ENCODE results near the gene CEP152. TPM values are rescaled to one million over a fixed set of nuclear protein-coding genes. Genes with fewer than 3 reads are reported as not detected.

The CEP152 gene
- polyA plus RNA-seq, 1 donor from 2014 or later: 1.3 TPM

DNA sequence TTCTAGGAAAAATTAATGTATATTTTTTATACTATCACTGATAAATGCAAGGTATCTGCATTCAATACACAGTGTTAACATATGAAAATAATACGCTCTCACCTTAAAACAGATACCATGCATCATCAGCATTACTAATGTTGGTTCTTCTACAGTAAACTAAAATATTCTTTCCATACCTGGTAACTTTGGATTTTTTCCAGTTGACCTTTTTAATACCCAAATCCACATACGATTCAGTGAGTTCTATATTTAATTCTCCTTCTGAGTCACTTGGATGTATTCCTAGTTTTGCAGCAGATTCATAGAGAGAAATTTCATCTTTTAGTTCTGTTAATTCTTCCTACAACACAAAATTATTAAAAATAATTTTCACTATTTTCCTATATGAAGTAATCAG, 29.9 kb downstream of the CEP152 start:
- Histone ChIP-seq H3K4me2 (ENCODE audit: low read length) (no peak overlapping the region), H3K36me3 (ENCODE audit: insufficient read depth, low read length) (no peaks in the 10 kb centered on the region), H2AFZ (ENCODE audit: low read depth, low read length) (no peak overlapping the region), H3K27me3 (ENCODE audit: insufficient read depth, low read depth, low read length) (no peaks in the 10 kb centered on the region), H3F3A (ENCODE audit: insufficient read depth, low read length, poor library complexity, severe bottlenecking) (no peaks in the 10 kb centered on the region), H4K20me1 (ENCODE audit: insufficient read depth) (no peaks in the 10 kb centered on the region), H3K27ac (ENCODE audit: low read length) (no peak overlapping the region), H3K79me2 (replicated peaks; ENCODE audit: insufficient read depth, low read length) (no peaks in the 10 kb centered on the region), H3K9ac (ENCODE audit: low read length) (no peak overlapping the region), H3K9me3 (ENCODE audit: low read length) (no peaks in the 10 kb centered on the region), H3K4me3 (ENCODE audit: low read length) (no peak overlapping the region), H3K9me2 (ENCODE audit: insufficient read depth, low read length) (no peaks in the 10 kb centered on the region)
- TF ChIP-seq, protein P1, sequence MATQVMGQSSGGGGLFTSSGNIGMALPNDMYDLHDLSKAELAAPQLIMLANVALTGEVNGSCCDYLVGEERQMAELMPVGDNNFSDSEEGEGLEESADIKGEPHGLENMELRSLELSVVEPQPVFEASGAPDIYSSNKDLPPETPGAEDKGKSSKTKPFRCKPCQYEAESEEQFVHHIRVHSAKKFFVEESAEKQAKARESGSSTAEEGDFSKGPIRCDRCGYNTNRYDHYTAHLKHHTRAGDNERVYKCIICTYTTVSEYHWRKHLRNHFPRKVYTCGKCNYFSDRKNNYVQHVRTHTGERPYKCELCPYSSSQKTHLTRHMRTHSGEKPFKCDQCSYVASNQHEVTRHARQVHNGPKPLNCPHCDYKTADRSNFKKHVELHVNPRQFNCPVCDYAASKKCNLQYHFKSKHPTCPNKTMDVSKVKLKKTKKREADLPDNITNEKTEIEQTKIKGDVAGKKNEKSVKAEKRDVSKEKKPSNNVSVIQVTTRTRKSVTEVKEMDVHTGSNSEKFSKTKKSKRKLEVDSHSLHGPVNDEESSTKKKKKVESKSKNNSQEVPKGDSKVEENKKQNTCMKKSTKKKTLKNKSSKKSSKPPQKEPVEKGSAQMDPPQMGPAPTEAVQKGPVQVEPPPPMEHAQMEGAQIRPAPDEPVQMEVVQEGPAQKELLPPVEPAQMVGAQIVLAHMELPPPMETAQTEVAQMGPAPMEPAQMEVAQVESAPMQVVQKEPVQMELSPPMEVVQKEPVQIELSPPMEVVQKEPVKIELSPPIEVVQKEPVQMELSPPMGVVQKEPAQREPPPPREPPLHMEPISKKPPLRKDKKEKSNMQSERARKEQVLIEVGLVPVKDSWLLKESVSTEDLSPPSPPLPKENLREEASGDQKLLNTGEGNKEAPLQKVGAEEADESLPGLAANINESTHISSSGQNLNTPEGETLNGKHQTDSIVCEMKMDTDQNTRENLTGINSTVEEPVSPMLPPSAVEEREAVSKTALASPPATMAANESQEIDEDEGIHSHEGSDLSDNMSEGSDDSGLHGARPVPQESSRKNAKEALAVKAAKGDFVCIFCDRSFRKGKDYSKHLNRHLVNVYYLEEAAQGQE (IDR thresholded peaks at IDR 0.05; ENCODE audit: borderline replicate concordance): no peak
- TF ChIP-seq SMC3 (conservative IDR thresholded peaks at IDR 0.05; ENCODE audit: poor library complexity) (no peak), RAD21 (conservative IDR thresholded peaks at IDR 0.05) (no peak), EZH2 (IDR thresholded peaks at IDR 0.05; ENCODE audit: borderline replicate concordance, insufficient read depth, low read length, poor library complexity, severe bottlenecking) (no peak), EP300 (conservative IDR thresholded peaks at IDR 0.05; ENCODE audit: poor library complexity, severe bottlenecking) (no peak)

DNA sequence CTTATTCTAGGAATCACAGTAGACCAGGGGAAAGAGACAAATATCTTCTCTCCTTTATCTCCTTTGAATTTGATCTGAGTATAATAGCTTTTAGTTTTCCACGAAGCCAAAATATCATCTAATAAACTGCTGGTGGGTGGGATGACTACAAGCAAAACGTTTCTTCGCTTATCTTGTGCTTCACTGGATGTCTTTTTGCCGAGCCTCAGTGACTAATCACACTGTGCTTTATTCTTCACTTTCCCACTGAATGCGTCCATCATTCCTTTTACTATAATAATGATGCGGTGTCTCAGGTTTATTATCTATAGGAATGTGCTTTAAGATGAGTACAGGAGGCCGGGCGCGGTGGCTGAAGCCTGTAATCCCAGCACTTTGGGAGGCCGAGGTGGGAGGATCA, 32.5 kb downstream of the CEP152 start:
- H3K27me3 ChIP-seq (ENCODE audit: insufficient read depth, low read depth, low read length): no peaks in the 10 kb centered on the region
- no peak overlapping the region for H3K4me2 ChIP-seq (ENCODE audit: low read length)
- H3K36me3 ChIP-seq (ENCODE audit: insufficient read depth, low read length): no peaks in the 10 kb centered on the region
- H2AFZ ChIP-seq (ENCODE audit: low read depth, low read length): no peak overlapping the region
- H3K9me2 ChIP-seq (ENCODE audit: insufficient read depth, low read length): no peaks in the 10 kb centered on the region
- no peak overlapping the region for H3K4me3 ChIP-seq (ENCODE audit: low read length)
- H3F3A ChIP-seq (ENCODE audit: insufficient read depth, low read length, poor library complexity, severe bottlenecking): no peaks in the 10 kb centered on the region
- H3K9me3 ChIP-seq (ENCODE audit: low read length): no peaks in the 10 kb centered on the region
- H4K20me1 ChIP-seq (ENCODE audit: insufficient read depth): no peaks in the 10 kb centered on the region
- H3K79me2 ChIP-seq (replicated peaks; ENCODE audit: insufficient read depth, low read length): no peaks in the 10 kb centered on the region
- no peak overlapping the region for H3K27ac ChIP-seq (ENCODE audit: low read length)
- no peak overlapping the region for H3K9ac ChIP-seq (ENCODE audit: low read length)
- TF ChIP-seq, protein P2, sequence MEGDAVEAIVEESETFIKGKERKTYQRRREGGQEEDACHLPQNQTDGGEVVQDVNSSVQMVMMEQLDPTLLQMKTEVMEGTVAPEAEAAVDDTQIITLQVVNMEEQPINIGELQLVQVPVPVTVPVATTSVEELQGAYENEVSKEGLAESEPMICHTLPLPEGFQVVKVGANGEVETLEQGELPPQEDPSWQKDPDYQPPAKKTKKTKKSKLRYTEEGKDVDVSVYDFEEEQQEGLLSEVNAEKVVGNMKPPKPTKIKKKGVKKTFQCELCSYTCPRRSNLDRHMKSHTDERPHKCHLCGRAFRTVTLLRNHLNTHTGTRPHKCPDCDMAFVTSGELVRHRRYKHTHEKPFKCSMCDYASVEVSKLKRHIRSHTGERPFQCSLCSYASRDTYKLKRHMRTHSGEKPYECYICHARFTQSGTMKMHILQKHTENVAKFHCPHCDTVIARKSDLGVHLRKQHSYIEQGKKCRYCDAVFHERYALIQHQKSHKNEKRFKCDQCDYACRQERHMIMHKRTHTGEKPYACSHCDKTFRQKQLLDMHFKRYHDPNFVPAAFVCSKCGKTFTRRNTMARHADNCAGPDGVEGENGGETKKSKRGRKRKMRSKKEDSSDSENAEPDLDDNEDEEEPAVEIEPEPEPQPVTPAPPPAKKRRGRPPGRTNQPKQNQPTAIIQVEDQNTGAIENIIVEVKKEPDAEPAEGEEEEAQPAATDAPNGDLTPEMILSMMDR (IDR thresholded peaks at IDR 0.05; ENCODE audit: poor library complexity, severe bottlenecking): no peak
- no peak for TF ChIP-seq TAF1 (IDR thresholded peaks at IDR 0.05; ENCODE audit: low read depth)
- TF ChIP-seq SMC3 (conservative IDR thresholded peaks at IDR 0.05; ENCODE audit: poor library complexity): no peak
- no peak for TF ChIP-seq RAD21 (conservative IDR thresholded peaks at IDR 0.05)
- no peak for TF ChIP-seq EZH2 (IDR thresholded peaks at IDR 0.05; ENCODE audit: borderline replicate concordance, insufficient read depth, low read length, poor library complexity, severe bottlenecking)
- TF ChIP-seq POLR2AphosphoS5 (IDR thresholded peaks at IDR 0.05): no peak
- no peak for TF ChIP-seq MXI1 (conservative IDR thresholded peaks at IDR 0.05; ENCODE audit: poor library complexity, severe bottlenecking)
- TF ChIP-seq, protein P1 (IDR thresholded peaks at IDR 0.05; ENCODE audit: borderline replicate concordance): no peak
- no peak for TF ChIP-seq EP300 (conservative IDR thresholded peaks at IDR 0.05; ENCODE audit: poor library complexity, severe bottlenecking)

Measured in neural cell (in vitro differentiated cells).